ENCODE results near the gene ABRAXAS1.

The ABRAXAS1 gene

GRCh38 chr4:83449009-83449408, 35.9 kb downstream of the ABRAXAS1 start:
- no peak for DNase-seq

DNA sequence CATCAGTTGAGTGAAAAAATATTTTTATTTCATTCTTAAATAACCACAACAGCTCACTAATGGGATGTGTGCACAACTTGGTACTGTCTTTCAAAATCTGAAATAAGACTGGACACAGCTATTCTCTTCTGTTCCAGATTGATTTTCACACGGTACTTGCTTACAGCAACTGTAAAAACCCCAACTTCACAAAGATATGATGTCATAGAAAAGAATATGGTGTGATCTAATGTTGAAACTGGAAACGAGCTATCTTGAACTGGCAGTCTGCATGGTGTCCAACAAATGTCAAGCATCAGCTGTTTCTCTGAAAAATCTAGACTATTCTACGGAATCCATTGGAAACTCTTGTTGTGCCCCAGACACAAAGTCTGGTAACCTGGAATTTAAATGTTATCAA, 44.0 kb downstream of the ABRAXAS1 start:
- no peak for DNase-seq

GRCh38 chr4:83440148-83440814, 44.6 kb downstream of the ABRAXAS1 start:
- no peak for DNase-seq

DNA sequence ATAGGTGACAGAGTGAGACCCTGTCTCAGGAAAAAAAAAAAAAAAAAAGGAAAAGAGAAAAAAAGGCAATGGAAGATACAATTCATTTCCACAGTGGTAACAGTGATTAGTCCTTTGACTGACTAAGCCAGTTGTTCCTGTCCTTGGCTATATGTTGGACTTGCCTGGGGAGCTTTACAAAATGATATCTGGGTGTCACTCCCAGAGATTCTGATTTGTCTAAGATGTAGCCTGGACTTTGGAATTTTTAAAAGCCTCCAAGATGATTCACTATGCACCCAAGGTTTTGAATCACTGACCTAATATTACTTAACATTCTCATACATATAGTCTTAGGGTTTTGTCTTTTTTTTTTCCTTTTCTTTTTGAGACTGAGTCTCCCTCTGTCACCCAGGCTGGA, 46.2 kb downstream of the ABRAXAS1 start:
- DNase-seq, result no peak

- DNase-seq, result no peak
Measured at GRCh38 chr4:83436680-83437079, 48.2 kb downstream of the ABRAXAS1 start.

DNA sequence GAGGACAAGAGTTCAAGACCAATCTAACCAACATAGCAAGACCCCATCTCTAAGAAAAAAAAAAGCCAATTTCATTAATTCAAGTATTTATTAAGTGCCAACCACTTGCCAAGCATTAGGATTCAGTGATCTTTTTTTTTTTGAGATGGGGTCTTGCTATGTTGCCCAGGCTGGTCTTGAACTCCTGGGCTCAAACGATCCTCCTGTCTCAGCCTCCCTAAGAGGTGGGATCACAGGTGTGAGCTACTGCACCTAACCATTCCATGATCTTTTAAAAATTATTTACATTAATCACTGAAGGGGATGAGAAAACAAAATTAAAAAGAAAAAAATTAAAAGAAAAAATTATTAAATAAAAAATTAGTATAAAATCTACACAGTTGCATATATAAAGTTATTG, 53.7 kb downstream of the ABRAXAS1 start:
- DNase-seq, result no peak

DNA sequence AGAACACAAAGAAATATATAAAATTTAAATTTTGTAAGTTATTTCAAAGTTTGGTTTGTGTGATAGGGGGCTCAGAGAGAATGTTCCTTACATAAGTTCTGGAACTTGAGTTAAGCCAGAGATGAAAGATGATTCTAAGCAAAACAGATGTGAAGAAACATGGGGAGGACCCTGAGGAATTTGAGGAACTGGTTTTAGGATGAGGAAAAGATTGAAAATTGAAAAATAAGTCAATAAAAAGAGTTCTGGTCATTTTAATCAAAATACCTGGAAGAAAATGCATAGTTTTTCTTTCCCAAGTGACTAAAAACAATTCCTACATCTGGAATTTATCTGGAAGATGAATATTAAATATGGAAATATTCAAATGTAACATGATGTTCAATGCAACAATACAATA, 66.7 kb downstream of the ABRAXAS1 start:
- no peak for DNase-seq

GRCh38 chr4:83417566-83417965, 67.3 kb downstream of the ABRAXAS1 start:
- DNase-seq, result no peak

- no peak for DNase-seq
Measured at GRCh38 chr4:83413676-83414075, 71.2 kb downstream of the ABRAXAS1 start.
